Mammary epithelial cell (primary cell): ENCODE data around the gene TENM4.

Source experiments
- EZH2 ChIP-seq: IDR thresholded peaks from 2 replicates; pipeline ENCODE4 v1.6.1; 2012; ENCODE audit warnings: low read length, inconsistent platforms, borderline replicate concordance
- TF ChIP-seq, protein P1 (sequence below), 2 donors: IDR thresholded peaks in 1 of 2; conservative IDR thresholded peaks in 1 of 2; 2 replicates each; pipeline ENCODE4 v1.5.1; 2011 to 2012; ENCODE audit warnings: inconsistent platforms in 2 of 2, low read length in 2 of 2, mild to moderate bottlenecking in 2 of 2, control low read depth in 1 of 2, low read depth in 1 of 2; ENCODE audit not compliant: insufficient read depth in 1 of 2; ENCODE audit errors: extremely low read depth in 1 of 2

DNA sequence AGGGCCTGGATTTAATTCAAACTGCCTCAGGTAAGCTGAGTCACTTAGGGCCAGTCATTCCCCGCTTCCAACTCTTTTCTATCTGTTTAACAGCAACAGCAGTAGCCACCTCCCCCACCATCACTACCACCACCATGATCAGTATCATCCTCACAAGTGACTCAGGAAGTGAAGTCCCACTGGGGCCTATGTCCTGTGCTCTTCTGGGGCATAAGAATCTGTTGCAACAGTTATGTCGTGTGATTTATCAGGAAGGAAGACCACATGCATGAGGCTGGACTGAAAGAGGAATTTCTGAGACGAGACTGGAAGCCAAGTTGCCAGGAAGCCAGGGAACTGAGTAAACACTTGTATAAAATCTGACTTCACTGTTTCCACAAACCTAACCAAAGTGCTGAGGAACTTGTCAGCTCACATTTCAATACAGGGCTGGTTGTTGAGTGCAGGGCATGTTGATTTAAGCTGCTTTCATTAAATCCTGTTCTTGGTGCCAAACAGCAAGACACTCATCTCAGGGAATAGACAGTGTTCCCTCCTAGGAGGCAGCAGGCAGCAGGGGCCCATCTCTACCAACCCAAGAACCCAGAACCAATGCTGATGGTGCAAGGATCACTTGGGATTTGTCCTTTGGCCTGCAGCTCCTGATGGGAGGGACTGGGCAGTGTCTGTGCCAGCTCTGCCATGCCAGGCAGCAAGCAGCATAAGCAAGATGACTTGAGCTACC, 639.5 kb downstream of the TENM4 start:
- no peak for TF ChIP-seq EZH2
- TF ChIP-seq, protein P1, sequence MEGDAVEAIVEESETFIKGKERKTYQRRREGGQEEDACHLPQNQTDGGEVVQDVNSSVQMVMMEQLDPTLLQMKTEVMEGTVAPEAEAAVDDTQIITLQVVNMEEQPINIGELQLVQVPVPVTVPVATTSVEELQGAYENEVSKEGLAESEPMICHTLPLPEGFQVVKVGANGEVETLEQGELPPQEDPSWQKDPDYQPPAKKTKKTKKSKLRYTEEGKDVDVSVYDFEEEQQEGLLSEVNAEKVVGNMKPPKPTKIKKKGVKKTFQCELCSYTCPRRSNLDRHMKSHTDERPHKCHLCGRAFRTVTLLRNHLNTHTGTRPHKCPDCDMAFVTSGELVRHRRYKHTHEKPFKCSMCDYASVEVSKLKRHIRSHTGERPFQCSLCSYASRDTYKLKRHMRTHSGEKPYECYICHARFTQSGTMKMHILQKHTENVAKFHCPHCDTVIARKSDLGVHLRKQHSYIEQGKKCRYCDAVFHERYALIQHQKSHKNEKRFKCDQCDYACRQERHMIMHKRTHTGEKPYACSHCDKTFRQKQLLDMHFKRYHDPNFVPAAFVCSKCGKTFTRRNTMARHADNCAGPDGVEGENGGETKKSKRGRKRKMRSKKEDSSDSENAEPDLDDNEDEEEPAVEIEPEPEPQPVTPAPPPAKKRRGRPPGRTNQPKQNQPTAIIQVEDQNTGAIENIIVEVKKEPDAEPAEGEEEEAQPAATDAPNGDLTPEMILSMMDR (conservative IDR thresholded peaks at IDR 0.05 in 1 of 2, IDR thresholded peaks at IDR 0.05 in 1 of 2; ENCODE audit: extremely low read depth in 1 of 2, insufficient read depth in 1 of 2, low read depth in 1 of 2, low read length in 2 of 2) = no peak
